ENCODE data around the gene RNLS. TPM values are rescaled to one million over a fixed set of nuclear protein-coding genes. Genes with fewer than 3 reads are reported as not detected.

RNLS gene
- total RNA-seq, 1 donor from 2014 or later = 8.7 TPM

- Histone ChIP-seq H3K4me3 (ENCODE audit: low read depth, low read length) (no peak overlapping the region), H3K36me3 (ENCODE audit: control insufficient read depth, insufficient read depth, low read length) (no peaks in the 10 kb centered on the region), H3K27me3 (ENCODE audit: control insufficient read depth, insufficient read depth, low read length) (no peaks in the 10 kb centered on the region)
- DNase-seq (ENCODE audit: low read depth) (peak; percentile 51), FAIRE-seq (no peak)
- TF ChIP-seq, protein P1, sequence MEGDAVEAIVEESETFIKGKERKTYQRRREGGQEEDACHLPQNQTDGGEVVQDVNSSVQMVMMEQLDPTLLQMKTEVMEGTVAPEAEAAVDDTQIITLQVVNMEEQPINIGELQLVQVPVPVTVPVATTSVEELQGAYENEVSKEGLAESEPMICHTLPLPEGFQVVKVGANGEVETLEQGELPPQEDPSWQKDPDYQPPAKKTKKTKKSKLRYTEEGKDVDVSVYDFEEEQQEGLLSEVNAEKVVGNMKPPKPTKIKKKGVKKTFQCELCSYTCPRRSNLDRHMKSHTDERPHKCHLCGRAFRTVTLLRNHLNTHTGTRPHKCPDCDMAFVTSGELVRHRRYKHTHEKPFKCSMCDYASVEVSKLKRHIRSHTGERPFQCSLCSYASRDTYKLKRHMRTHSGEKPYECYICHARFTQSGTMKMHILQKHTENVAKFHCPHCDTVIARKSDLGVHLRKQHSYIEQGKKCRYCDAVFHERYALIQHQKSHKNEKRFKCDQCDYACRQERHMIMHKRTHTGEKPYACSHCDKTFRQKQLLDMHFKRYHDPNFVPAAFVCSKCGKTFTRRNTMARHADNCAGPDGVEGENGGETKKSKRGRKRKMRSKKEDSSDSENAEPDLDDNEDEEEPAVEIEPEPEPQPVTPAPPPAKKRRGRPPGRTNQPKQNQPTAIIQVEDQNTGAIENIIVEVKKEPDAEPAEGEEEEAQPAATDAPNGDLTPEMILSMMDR (IDR thresholded peaks at IDR 0.05; ENCODE audit: insufficient read depth, low read length, severe bottlenecking) = no peak
These were observed 311.2 kb downstream of the RNLS start for GRCh38 chr10:88271761-88272543.

- Histone ChIP-seq H3K36me3 (ENCODE audit: control insufficient read depth, insufficient read depth, low read length) (no peaks in the 10 kb centered on the region), H3K27me3 (ENCODE audit: control insufficient read depth, insufficient read depth, low read length) (no peaks in the 10 kb centered on the region), H3K4me3 (ENCODE audit: low read depth, low read length) (no peak overlapping the region)
- DNase-seq (ENCODE audit: low read depth) (peak; percentile 55), FAIRE-seq (no peak)
- TF ChIP-seq, protein P1 (IDR thresholded peaks at IDR 0.05; ENCODE audit: insufficient read depth, low read length, severe bottlenecking) = no peak
These were observed 312.0 kb downstream of the RNLS start for GRCh38 chr10:88270871-88271713.

GRCh38 chr10:88270061-88270808 is 312.9 kb downstream of the RNLS start:
- no peaks in the 10 kb centered on the region for H3K27me3 ChIP-seq (ENCODE audit: control insufficient read depth, insufficient read depth, low read length)
- no peaks in the 10 kb centered on the region for H3K36me3 ChIP-seq (ENCODE audit: control insufficient read depth, insufficient read depth, low read length)
- peak; percentile 40 for FAIRE-seq
- no peak overlapping the region for H3K4me3 ChIP-seq (ENCODE audit: low read depth, low read length)
- DNase-seq (ENCODE audit: low read depth) = no peak
- TF ChIP-seq, protein P1 (IDR thresholded peaks at IDR 0.05; ENCODE audit: insufficient read depth, low read length, severe bottlenecking) = no peak

- no peak for DNase-seq (ENCODE audit: low read depth)
- FAIRE-seq = no peak
- TF ChIP-seq, protein P1 (IDR thresholded peaks at IDR 0.05; ENCODE audit: insufficient read depth, low read length, severe bottlenecking) = no peak
- no peak overlapping the region for H3K4me3 ChIP-seq (ENCODE audit: low read depth, low read length)
- no peaks in the 10 kb centered on the region for H3K36me3 ChIP-seq (ENCODE audit: control insufficient read depth, insufficient read depth, low read length)
- no peaks in the 10 kb centered on the region for H3K27me3 ChIP-seq (ENCODE audit: control insufficient read depth, insufficient read depth, low read length)
These were observed 320.4 kb downstream of the RNLS start for GRCh38 chr10:88262591-88263234.

- H3K4me3 ChIP-seq (ENCODE audit: low read depth, low read length) = no peak overlapping the region
- no peaks in the 10 kb centered on the region for H3K36me3 ChIP-seq (ENCODE audit: control insufficient read depth, insufficient read depth, low read length)
- FAIRE-seq = no peak
- TF ChIP-seq, protein P1 (IDR thresholded peaks at IDR 0.05; ENCODE audit: insufficient read depth, low read length, severe bottlenecking) = no peak
- DNase-seq (ENCODE audit: low read depth) = no peak
- H3K27me3 ChIP-seq (ENCODE audit: control insufficient read depth, insufficient read depth, low read length) = no peaks in the 10 kb centered on the region
These were observed 322.0 kb downstream of the RNLS start for GRCh38 chr10:88261152-88261551.
